Hindlimb muscle (tissue), 1 donor: ENCODE results near the gene RRBP1. TPM values are rescaled to one million over a fixed set of nuclear protein-coding genes. Genes with fewer than 3 reads are reported as not detected.
A peak's percentile ranks its signal among the peaks of the same experiment; 100 is the strongest.

Source experiments
- DNase-seq: peaks from one replicate; pipeline ENCODE4 v3.0.0-alpha.2; 2013
- polyA plus RNA-seq: library from polyadenylated mRNA; unstranded; fragments of 120-200 nt; gene quantifications from one replicate; pipeline ENCODE4 v1.2.1, GENCODE V29; 2013; ENCODE audit not compliant: insufficient read length

Gene RRBP1
- polyA plus RNA-seq, 1 donor, result 109 TPM

DNA sequence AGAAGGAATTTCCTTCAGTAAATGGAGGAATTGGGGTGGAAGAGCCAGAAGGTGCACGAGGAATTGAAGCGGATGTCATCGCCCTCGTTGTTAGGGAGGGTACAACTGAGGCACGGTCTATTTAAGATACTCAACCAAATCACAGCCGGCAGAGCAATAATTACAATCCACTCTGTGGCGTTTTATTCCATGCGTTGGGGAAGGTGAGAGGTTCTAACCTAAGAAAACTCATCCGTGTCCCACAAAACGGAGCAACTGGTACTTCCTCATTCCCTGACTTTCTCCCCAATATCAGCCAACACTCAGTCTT lies 802 bp upstream of the RRBP1 start:
- no peak for DNase-seq

DNA sequence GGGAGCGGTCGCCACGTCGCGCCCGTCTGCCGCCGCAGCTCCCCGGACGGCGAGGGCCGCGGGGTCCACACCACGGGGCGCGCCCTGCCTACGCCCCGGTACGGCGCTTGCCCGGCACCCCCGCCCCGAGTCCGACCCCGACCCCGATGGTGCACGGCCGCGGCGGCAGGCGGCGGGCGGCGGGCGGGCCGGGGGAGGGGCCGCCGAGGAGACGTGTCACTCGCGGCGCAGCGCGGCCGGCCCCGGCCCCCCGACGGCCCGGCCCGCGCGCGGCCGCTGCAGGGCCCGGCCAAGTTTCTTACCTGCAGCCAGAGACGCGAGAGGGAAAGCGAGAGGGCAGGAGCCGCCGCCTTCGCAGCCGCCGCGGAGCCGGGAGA lies 328 bp downstream of the RRBP1 start:
- no peak for DNase-seq

DNA sequence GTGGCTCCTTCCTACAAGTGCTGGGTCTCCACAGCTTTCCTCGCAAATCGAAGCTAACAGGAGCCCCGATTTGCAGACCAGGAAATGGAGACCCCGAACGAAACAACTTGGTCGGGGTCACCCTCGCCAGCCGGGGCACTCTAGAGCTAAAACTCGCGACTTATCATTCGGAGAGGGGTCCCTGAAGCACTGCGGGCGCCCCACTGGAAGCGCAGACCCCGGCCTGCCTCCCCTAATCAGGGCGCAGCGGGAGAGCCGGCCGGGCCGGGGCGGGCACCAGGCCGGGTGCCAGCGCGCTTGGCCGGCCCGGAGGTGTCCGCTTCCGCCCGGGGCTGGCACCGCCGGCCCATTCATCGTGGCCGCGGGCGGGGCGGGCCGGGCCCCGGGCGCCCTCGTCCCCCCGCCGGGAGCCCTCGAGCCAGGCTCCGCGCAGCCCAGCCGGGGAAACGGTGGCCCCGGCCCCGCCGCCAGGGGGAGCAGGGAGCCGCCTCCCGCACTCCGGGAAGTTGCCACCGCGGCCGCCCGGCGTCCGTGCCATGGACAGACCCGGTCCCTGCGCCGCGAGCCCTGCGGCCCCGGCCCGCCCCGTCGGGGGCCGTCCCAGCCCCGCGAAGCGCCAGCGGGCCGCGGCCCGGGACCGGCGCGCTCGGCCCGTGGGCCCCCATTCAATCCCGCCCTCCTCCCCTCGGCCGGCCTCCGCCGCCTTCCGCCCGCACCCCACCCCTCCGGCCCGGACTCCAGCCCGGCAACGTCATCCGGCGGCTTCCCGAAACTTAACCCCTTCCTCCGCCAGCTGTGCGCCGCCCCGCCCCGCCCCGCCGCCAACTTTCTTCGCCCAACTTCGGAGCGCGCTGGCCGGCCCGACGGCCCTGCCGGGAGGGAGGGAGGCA lies 961 bp downstream of the RRBP1 start:
- DNase-seq, result peak; percentile 87

DNA sequence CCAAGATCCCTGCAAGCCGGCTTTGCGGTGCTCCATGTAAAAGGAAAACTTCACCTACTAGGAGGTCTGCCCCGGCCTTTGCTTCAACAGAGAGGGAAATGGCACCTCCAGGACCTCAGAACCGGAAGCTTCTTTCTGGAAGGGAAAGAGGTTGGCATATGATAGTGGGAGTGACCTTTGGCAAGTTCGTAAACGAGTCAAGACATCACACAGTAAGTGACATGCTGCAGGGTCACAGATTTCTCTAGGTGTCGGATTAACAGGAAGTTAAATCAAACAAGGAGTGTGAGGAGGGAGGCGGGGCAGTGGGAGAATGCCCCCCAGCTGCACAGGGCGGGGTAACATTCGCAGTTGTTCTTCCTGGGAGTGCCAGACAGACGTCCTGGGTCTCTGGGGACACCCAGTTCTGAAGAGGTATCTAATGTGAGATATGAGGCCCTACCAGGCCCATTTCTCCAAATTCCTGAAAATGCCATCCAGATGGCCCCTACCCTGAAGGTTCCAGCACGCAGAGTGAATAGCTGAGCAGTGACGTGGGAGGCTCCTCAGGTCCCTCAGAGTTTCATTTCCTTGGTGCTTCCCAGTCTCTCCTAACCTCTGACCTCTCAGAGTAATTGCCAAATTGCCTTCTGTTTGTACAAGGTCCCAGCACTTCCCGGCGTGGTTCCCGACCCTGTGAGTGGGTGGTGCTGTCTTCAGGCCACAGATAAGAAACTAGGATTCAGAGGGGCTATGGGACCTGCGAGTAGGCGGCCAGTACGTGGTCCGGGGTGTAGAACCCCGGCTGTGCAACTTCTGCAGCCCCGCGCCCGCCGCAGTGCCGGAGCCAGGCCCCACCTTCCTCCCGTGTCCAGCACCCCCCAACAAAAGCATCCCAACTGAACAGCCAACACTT lies 1.9 kb downstream of the RRBP1 start:
- DNase-seq, result peak; percentile 47

DNA sequence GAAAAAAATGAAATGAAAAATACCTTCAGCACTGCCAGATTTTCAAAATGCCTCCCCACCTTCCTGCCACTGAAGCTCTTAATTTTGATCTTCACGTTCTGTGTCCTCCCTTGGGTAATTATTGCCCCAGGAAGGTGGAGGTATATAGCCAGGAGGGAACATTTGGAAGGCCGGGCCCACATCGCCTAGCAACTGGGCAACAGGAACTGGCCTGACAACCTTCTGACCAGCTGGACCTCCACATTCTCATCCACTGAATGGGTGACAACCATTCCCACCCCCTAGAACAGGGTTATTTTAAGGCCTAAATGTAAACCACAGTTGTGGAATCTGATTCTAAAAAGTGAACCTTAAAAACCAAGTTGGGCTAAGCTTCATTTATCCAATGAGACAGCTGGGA lies 3.2 kb downstream of the RRBP1 start:
- DNase-seq, result no peak

- no peak for DNase-seq
Observed at GRCh38 chr20:17678295-17678694, 3.7 kb downstream of the RRBP1 start.

- no peak for DNase-seq
Observed at GRCh38 chr20:17676942-17677341, 5.1 kb downstream of the RRBP1 start.

DNA sequence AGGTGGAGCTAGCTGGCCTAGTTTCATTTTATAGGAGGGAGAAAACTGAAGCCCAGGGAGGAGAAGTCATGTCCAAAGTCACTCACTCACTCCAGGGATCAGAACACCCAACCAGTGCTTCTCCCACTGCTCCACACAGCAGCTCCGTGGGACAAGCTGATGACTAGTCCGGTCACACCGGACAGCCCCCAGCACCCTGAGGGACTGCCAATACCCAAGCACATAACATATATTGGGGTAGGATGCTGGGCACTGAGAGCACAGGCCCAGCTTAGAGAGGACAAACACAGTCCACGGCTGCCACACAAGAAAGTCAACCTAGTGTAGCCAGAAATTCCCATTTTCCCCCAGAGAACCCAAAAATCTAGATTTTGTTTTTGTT lies 5.7 kb downstream of the RRBP1 start:
- no peak for DNase-seq

DNA sequence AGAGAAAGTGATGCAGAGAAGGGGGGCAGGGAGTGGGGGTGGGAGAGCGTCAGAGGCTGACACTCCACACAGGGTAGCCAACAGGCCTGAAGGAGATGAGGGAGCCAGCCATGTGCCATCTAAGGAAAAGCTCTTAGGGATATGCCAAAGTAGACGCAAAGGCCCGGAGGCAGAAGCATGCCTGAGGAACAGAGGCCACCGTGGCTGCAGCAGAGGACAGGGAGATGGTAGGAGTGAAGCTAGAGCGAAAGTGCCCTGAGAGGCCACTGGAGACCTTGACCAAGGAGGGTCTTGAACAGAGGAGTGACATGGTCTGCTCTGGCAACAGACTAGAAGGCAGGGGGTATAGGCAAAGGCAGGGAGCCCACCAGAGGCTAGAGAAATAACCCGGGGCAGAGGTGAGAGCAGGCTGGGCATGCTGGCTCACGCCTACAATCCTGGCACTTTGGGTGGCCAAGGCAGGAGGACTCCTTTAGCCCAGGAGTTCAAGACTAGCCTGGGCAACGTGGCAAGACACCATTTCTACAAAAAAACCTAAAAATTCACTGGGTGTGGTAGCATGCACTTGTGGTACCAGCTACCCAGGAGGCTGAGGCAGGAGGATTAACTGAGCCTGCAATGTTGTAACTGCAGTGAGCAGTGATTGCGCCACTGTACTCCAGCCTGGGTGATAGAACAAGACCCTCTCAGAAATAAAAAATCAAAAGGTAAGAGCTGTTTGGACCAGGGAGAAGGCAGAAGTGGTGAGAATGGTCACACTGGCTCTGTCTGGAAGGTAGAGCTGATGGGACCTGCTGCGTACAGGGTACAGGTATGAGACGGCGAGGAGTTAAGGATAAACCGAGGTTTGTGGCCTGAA lies 6.3 kb downstream of the RRBP1 start:
- no peak for DNase-seq

DNA sequence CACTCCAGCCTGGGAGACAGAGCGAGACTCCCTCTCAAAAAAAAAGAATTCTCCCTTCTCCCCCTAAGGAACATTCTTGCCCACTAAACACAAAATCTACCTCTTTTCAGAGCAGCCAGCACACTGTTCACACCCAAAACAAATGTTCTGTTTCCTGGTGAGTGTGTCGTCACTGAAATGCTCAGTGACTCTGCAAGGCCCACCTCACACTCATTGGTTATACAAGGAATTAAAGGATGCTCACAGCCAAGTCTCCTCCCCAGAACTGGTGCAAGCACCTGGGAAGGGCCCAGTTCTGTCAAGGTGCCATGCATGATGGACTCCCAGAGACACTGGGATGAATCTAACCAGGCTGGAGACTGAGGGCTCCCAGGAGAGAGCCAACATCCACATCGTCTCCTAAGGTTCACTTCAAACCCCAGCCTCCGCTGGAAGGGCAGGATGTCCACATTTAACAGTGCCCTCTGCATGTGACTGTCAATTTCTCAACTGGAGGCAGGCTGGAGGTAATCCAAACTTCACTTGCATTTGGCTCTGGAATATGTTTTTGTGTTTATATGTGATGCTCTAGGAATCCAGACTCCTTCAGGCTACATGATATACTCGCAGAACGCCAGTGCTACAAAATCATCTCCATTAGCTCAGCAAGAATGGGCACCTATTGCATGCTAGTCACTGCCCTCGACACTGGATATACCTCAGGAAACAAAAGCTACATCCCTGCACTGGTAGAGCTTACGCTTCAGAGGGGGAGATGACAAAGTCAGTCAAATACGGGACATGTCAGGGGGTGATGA lies 7.1 kb downstream of the RRBP1 start:
- no peak for DNase-seq

DNA sequence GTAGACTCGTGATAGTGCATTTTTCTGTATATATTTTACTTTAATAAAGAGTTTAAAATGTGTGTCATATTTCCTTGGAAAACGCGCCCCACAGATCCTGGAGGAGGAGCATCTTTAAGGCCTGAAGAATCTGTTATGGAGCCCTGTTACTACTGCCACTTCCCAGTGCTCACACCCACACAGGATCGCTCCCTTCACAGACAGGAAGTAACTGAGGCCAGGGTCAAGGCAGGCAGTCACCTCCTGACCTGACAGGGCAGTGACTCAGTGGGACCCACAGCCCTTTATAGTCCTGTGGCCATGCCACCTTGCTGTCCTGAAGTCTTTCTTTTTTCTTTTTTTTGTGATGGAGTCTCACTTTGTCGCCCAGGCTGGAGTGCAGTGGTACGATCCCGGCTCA lies 9.0 kb downstream of the RRBP1 start:
- DNase-seq, result no peak

DNA sequence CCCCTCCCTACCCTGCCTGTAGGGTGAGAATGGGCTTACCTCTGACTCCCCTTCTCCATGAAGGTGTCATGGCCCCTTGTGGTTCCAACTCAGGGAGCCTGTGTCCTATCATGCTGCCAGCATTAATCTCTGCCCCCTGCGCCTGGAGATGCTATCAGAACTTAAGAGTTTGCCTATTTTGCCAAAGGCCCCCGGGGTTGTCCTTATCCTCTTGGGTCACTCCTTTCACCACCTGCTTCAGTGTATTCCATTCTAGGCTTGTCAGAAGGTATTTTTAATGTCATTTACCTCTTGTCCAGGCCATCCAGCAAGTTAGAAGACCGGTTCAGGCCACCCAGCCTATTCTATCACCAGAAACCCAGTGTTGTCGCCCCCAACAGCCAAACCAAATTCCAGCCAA lies 10.5 kb downstream of the RRBP1 start:
- DNase-seq, result no peak

DNA sequence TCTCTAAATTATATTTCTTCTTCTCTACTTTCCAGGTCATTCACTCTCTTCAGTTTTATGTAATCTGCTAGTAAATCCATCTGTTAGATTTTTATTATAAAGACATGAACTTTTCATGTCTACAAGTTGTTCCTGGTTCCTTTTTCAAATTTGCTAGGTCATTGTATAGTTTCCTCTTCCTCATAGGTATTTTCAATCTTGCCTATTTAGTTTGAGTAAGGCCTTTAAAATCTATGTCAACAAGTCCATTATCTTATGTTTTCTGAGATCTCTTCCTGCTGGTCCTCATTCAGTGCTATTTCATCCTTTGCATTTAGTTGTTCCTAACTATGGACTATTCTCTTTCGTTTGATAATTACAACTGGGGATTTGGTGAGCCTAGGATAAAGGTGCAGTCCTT lies 11.0 kb downstream of the RRBP1 start:
- no peak for DNase-seq

DNA sequence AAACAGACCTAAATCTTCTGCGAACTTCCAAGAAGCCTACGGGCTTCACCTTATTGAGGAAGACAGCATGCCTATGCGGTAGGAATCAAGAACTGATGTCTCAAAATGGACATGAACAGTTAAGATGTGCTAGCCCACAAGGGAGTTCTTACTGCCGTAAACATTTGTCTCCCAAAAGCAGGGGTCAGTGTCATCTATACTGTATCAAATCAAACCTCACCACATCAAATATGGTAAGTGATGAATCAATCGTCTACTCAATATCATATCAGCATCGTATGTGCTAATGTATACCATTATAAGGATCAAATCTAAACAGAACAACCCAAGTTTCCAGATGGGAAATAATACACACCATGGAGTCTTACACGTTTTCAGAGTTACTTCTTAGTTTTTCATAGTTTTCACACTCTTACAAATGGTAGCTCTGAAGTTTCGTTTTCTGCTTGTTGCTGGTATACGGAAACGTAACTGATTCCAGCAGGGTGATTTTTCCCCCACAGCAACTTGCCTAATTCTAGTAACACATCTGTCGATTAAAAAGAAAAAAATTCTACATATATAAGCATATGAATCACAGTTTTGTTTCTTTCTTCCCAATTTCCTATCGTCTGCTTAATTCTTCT lies 12.6 kb downstream of the RRBP1 start:
- no peak for DNase-seq

- DNase-seq, result no peak
Observed at GRCh38 chr20:17668432-17668831, 13.6 kb downstream of the RRBP1 start.

- DNase-seq, result no peak
Observed at GRCh38 chr20:17667445-17667844, 14.6 kb downstream of the RRBP1 start.

DNA sequence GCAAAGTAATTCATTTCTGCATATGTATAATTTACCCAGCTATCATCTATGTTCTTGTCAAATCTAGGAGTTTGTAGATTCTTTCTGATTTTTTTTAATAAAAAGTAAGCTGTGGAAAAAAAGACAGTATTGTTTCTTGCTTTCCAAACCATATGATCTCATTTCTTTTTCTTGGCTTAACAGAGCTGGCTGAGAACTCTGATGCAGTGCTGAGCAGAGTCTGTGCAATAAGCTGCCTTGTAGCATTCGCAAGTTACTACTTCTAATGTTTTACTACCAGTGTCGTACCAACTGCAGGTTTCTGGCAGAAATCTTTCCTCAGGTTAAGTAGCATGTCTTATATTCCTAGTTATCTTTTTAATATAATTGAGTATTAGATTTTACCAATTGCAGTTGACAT lies 15.6 kb downstream of the RRBP1 start:
- peak; percentile 66 for DNase-seq

GRCh38 chr20:17665756-17666155 lies 16.3 kb downstream of the RRBP1 start:
- no peak for DNase-seq

DNA sequence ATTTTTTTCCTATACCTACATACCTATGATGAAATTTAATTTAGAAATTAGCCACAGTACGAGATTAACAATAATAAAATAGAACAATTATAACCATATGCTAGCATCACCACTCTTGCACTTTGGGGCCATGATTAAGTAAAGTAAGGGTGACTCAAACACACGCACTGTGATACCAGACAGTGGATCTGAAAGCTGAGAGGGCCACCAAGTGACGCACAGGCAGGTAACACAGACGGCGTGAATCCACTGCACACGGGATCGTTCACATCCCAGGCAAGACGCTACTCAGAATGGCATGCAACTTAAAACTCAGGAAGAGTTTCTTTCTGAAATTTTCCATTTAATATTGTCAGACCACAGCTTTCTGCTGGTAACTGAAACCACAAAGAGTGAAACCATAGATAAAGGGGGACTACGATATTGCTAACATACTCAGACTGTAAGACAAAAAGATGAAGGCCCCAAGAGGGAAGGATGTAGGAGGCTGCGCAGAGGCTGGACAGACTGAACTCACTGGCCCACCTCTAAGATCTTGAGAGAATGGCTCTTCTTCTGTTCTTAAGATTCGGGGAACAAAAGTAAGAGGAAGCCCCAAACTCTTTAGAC lies 17.9 kb downstream of the RRBP1 start:
- no peak for DNase-seq

GRCh38 chr20:17663486-17663885 lies 18.6 kb downstream of the RRBP1 start:
- no peak for DNase-seq

- no peak for DNase-seq
Observed at GRCh38 chr20:17663040-17663399, 19.0 kb downstream of the RRBP1 start.
